Lower leg skin (tissue), 4 donors: ENCODE data around the gene RBKS. TPM values are rescaled to one million over a fixed set of nuclear protein-coding genes. Genes with fewer than 3 reads are reported as not detected.

Experiments used
- DNase-seq, 2 donors: peaks; one replicate each; pipeline ENCODE4 v3.0.0-alpha.2; 2019; ENCODE audit warnings: low spot score in 2 of 2
- H3K4me3 ChIP-seq: fragments of 200-600 bp; sonication (generic); 2 replicates; pipeline ENCODE4 v1.5.1; 2017; ENCODE audit warnings: mild to moderate bottlenecking, low read depth; ENCODE audit not compliant: poor library complexity, severe bottlenecking
- CTCF ChIP-seq, 3 donors: fragments of 450-650 bp; IDR thresholded peaks; one replicate each; pipeline ENCODE4 v1.5.1; 2016; ENCODE audit warnings: antibody characterized with exemption in 3 of 3, mild to moderate bottlenecking in 3 of 3, moderate library complexity in 2 of 3
- POLR2A ChIP-seq, 2 donors: fragments of 450-650 bp; IDR thresholded peaks; one replicate each; pipeline ENCODE4 v1.6.1; 2016 to 2017; ENCODE audit warnings: antibody characterized with exemption in 2 of 2, mild to moderate bottlenecking in 1 of 2, moderate library complexity in 1 of 2
- WGBS, 2 donors: methylation state at CpG; one replicate each; pipeline ENCODE4 v1.1.5; 2018; 5-methylcytosine and 5-hydroxymethylcytosine counted together
- intact Hi-C: fragments of 100-400 bp; cut with DNase I; formaldehyde crosslinking; loops from one replicate; pipeline ENCODE4 v1.15.0; 2023; ENCODE audit warnings: low total_unique reads
- total RNA-seq, 4 donors: library from RNA; depleted of rRNA; stranded (reverse); fragments of >200 nt; gene quantifications; one replicate each; pipeline ENCODE4 v1.1.0, GENCODE V29; 2016

Gene RBKS
- total RNA-seq, 4 donors from 2014 or later = 0.95 to 2.6 (median 1.3) TPM

GRCh38 chr2:27912512-27912911 lies 22.3 kb upstream of the RBKS start:
- intact Hi-C loops = no loop called here
- WGBS, 2 donors = 98 to 99% methylated on average over 2 of the region's 2 CpGs
- no peak for DNase-seq
- TF ChIP-seq CTCF (IDR thresholded peaks at IDR 0.05) (no peak), POLR2A (IDR thresholded peaks at IDR 0.05) (no peak)
- H3K4me3 ChIP-seq = no peak overlapping the region

GRCh38 chr2:27911458-27912210 lies 21.4 kb upstream of the RBKS start:
- 88 to 94% methylated on average over 2 of the region's 2 CpGs for WGBS, 2 donors
- DNase-seq = no peak
- intact Hi-C loops = no loop called here
- H3K4me3 ChIP-seq = no peak overlapping the region
- no peak for TF ChIP-seq POLR2A (IDR thresholded peaks at IDR 0.05)
- TF ChIP-seq CTCF (IDR thresholded peaks at IDR 0.05) = no peak

- TF ChIP-seq POLR2A (IDR thresholded peaks at IDR 0.05) = no peak
- no peak for DNase-seq
- H3K4me3 ChIP-seq = no peak overlapping the region
- intact Hi-C loops = loop anchor here (10.0 kb wide), 1 partner anchor 1195 kb away; no protein-coding TSS in a partner anchor
- 53% methylated on average over 2 of the region's 2 CpGs for WGBS, 2 donors
Observed at GRCh38 chr2:27909901-27910300, 19.7 kb upstream of the RBKS start.

GRCh38 chr2:27907547-27907946 lies 17.4 kb upstream of the RBKS start:
- WGBS, 2 donors = 62 to 63% methylated on average over 3 of the region's 3 CpGs
- TF ChIP-seq POLR2A (IDR thresholded peaks at IDR 0.05) (no peak), CTCF (IDR thresholded peaks at IDR 0.05) (no peak)
- intact Hi-C loops = loop anchor here (10.0 kb wide), 1 partner anchor 1193 kb away; no protein-coding TSS in a partner anchor
- H3K4me3 ChIP-seq = no peak overlapping the region
- no peak for DNase-seq

- no peak overlapping the region for H3K4me3 ChIP-seq
- 91 to 93% methylated on average over 1 of the region's 1 CpG for WGBS, 2 donors
- no peak for DNase-seq
- intact Hi-C loops = loop anchor here (10.0 kb wide), 1 partner anchor 1191 kb away; no protein-coding TSS in a partner anchor
- TF ChIP-seq POLR2A (IDR thresholded peaks at IDR 0.05) (no peak), CTCF (IDR thresholded peaks at IDR 0.05) (no peak)
Observed at GRCh38 chr2:27906074-27906473, 15.9 kb upstream of the RBKS start.

- TF ChIP-seq POLR2A (IDR thresholded peaks at IDR 0.05) = no peak
- H3K4me3 ChIP-seq = no peak overlapping the region
- DNase-seq = no peak
- intact Hi-C loops = loop anchor here (10.0 kb wide), 1 partner anchor 1190 kb away; no protein-coding TSS in a partner anchor
- WGBS, 2 donors = 78 to 88% methylated on average over 1 of the region's 1 CpG
Observed at GRCh38 chr2:27904405-27904665, 14.1 kb upstream of the RBKS start.
